GM13976 (cell line): Measurements from ENCODE around the gene SEC23A.
"Not testable (repeated sequence)": the region's sequence is repeated elsewhere in the genome, so short reads cannot be mapped to it uniquely, and the experiment has no call there.

Experiments used
- DNase-seq: peaks from one replicate; pipeline ENCODE4 v3.0.0; 2012; ENCODE audit warnings: low spot score
- in situ Hi-C: fragments of 300-500 bp; cut with MboI; formaldehyde crosslinking; loops from one replicate; pipeline ENCODE4 v1.12.0; 2022; ENCODE audit warnings: low sequenced_read_pairs, mixed read lengths, inconsistent platforms; ENCODE audit not compliant: unreplicated experiment
- TF ChIP-seq, protein P1 (sequence below): IDR thresholded peaks from 2 replicates; pipeline ENCODE4 v1.5.1; 2012; ENCODE audit warnings: borderline replicate concordance, mild to moderate bottlenecking; ENCODE audit not compliant: insufficient read depth; ENCODE audit errors: extremely low read depth, missing control alignments, control extremely low read depth

The SEC23A gene

DNA sequence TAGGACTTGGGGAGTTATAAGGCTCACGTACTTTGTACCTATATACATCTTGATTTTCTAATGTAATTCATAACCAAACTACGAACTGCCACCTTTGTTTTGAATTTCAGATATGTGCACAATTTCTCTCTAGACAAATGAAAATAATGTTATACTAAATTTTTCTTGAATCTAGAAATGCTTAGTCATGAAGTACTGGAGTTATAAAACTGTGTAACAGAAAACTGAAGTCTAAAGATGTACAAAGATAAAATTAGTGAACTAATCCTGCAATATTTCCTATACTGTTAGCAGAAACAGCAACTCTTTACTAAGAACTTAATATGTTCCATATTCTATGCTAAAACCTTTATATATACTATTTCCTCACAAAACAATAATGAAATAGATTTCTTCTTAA is 15.5 kb downstream of the SEC23A start:
- in situ Hi-C loops, result no loop called here
- DNase-seq, result no peak
- TF ChIP-seq, protein P1, sequence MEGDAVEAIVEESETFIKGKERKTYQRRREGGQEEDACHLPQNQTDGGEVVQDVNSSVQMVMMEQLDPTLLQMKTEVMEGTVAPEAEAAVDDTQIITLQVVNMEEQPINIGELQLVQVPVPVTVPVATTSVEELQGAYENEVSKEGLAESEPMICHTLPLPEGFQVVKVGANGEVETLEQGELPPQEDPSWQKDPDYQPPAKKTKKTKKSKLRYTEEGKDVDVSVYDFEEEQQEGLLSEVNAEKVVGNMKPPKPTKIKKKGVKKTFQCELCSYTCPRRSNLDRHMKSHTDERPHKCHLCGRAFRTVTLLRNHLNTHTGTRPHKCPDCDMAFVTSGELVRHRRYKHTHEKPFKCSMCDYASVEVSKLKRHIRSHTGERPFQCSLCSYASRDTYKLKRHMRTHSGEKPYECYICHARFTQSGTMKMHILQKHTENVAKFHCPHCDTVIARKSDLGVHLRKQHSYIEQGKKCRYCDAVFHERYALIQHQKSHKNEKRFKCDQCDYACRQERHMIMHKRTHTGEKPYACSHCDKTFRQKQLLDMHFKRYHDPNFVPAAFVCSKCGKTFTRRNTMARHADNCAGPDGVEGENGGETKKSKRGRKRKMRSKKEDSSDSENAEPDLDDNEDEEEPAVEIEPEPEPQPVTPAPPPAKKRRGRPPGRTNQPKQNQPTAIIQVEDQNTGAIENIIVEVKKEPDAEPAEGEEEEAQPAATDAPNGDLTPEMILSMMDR, result no peak

DNA sequence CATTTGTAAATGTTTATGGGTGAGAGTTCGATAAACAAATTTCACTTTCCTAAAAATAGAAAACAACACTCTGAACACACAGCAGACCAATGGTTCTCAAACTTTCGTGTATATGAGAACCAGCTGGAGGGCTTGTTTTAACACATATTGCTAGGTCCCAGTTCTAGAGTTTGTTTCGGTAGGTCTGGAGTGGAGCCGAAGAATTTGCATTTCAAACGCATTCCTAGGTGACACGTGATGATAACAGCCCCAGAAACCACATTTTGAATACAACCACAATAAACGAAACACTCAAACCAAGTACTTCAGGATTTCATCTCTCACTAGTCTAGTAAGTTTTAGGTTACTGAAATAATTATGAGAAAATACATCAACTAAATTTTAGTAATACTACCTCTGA is 17.1 kb downstream of the SEC23A start:
- TF ChIP-seq, protein P1, result no peak
- in situ Hi-C loops, result no loop called here

DNA sequence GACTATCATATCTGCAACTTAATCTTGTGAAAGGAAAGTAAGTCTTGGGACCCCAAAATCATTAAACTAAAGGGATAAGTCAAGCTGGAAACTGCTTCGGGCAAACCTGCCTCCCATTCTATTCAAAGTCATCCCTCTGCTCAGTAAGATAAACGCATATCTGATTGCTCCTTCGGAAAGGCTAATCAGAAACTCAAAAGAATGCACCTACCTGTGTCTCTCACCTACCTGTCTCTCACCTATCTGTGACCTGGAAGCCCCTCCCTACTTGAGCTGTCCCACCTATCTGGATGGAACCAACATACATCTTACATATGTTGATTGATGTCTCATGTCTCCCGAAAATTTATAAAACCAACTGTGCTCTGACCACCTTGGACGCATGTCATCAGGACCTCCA is 19.9 kb downstream of the SEC23A start:
- in situ Hi-C loops, result no loop called here
- DNase-seq, result no peak
- TF ChIP-seq, protein P1, result no peak

More for the DNA sequence above, 17.1 kb downstream of the SEC23A start:
- DNase-seq, result no peak

DNA sequence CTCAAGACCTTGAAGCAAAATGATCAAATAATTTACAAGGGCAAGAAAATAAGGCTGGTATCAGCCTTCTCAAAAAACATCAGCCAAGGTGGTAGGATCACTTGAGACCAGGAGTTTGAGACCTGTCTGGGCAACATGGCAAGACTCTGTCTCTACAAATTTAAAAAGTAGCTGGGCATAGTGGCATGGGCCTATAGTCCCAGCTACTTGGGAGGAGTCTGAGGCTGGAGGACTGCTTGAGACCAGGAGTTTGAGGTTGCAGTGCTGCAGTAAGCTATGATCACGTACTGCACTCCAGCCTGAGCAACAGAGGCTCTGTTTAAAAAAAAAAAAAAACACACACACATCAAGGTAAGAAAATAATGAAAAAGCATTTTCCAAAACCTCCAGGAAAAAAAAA is 22.1 kb downstream of the SEC23A start:
- TF ChIP-seq, protein P1, result no peak
- in situ Hi-C loops, result no loop called here
- DNase-seq, result no peak

DNA sequence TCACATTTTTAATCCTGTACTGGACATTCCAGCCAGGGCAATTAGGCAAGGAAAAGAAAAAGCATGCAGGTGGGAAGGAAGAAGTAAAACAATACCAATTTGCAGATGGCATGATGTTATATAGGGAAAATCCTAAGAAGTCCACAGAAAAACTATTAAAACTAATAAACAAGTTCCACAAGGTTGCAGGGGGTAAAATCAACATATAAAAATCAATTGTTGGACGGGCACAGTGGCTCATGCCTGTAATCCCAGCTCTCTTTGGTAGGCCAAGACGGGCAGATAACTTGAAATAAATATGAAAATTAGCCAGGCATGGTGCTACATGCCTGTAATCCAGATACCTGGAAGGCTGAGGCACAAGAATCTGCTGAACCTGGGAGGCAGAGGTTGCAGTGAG is 31.9 kb downstream of the SEC23A start:
- no peak for DNase-seq
- TF ChIP-seq, protein P1, result no peak
- in situ Hi-C loops, result no loop called here

DNA sequence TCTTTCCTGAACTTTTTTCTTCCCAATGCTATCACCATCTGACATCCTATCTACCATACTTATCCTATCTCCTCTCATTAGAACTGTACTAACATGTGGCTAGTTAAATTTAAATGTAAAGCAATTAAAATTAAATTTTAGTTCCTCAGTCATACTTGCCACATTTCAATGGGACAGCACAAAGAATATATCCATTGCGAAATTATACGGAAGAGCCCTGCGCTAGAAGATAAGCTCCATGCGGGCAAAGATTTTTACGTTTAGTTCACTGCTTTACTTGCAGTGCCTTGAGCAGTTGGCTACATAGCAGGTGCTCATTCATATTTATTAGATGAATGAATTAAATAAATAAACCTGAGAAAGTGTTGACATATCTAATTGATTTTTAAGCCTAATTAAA is 33.1 kb downstream of the SEC23A start:
- in situ Hi-C loops, result no loop called here
- TF ChIP-seq, protein P1, result no peak
- no peak for DNase-seq

DNA sequence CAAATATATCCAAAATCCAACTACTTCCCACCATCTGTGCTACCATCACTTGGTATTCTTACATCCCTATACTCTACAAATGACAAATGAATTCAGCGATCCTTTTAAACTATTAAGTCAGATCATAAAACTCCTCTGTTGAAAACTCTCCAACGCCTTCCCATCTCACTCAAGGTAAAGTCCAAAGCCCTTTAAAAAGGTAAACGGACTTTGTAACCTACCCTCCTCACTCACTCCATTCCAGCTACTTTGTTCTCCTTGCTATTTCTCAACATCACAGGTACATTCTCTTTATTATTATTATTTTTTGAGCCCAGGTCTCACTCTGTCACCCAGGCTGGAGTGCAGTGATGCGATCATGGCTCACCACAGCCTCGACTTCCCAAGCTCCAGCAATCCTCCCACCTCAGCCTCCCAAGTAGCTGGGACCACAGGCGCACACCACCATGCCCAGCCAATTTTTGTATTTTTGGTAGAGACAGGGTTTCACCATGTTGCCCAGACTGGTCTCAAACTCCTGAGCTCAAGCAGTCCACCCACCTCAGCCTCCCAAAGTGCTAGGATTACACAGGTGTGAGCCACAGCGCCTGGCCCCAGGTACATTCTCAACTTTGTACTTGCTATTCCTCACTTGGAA is 33.7 kb downstream of the SEC23A start:
- DNase-seq, in situ Hi-C loops: not testable (repeated sequence)
